GM21619 (cell line): ENCODE data around the gene DOCK4.

Source experiments
- ATAC-seq: cut with Tn5 transposase; IDR thresholded peaks from one replicate; pipeline ENCODE4 v1.9.1; 2021; ENCODE audit not compliant: unreplicated experiment

Gene DOCK4

DNA sequence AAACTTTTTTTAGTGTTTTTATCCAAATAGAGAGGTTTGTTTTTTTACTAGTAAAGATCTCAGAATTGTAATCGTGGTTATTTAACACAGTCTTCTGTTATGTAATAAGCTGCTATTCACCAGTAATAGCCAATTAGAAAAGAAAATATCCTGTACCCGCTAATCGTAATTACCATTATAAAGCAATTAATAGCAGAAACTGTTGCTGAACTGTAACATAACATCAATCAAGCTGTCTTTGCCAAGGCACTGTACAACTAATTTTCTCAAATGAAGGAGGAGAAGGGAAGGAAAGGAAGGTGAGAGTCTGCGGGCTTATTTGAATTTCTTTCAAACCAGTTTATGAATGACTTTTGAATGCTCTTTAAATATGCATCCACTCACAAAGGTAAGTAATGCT, 9.6 kb upstream of the DOCK4 start:
- ATAC-seq, result no peak

DNA sequence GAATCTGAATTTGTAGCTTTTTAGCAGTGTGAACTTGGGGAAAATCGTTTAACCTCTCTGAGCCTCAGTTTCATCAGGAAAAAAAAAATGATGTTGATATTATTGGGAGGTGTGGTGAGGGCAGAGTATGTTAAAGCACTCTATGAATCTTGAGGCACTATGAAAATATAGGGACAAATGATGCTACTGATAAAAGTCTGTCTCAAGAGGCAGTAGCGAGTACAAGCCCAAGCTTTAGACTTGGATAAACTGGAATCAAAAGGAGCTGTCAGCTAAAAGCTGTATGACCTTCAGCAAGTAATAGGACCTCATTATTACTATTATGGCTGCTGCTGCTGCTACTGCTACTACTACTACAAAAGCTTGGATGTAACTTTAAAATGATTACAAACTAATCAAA, 8.7 kb upstream of the DOCK4 start:
- ATAC-seq, result no peak

DNA sequence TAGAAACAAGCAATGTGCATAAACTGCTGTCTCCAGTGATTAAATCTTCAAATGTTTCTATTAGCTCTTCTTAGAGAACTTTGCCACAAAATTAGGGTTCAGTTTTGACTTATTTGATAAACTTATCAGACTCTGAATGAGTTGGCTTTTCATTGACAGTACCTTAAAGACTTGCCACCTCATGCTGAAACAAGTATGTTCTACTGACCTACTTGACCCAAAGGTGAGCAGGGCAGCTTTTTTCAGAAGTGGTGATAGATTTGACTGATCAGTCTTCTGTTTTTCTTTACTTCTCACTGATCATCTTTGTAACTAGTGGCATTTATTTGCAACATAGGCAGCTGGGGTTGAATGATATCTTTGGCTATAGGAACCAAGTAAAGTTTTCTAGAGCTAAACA, 8.1 kb upstream of the DOCK4 start:
- ATAC-seq, result no peak

DNA sequence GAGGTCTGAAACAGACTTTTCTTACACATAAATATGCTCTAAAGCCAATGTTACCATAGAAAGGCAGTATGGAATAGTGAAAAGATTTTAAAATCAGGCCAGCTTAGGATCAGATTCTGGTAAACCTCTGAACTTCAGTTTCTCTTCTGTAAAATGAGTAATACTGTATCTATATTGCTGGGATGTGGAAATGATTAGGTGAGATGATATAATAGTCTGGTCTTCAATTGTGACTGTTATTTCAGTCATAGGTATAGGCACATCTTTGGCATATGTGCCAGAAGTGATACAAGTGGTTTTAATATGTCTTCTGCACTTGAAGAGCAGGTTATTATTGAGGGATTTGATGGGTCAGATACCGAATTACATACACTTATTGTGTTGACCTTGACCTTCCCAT, 7.5 kb upstream of the DOCK4 start:
- ATAC-seq, result no peak

DNA sequence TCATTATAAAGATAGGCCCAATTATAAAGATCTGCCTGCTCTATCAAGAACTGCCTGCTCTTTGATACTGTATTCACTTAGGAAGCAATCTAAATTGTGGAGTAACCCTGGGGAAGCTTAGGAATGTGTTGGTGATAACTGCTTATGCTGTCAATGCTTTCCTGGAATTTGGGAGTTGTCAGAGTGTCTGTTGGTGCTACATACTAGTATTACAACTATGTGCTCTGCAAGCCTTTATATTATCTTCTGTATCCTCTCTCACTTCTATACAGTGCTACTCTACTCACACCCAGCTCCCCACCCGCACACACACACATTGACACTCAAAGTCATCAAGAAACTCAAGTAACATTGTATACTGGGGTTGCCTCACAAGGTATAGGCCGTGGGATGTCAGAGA, 6.4 kb upstream of the DOCK4 start:
- no peak for ATAC-seq

DNA sequence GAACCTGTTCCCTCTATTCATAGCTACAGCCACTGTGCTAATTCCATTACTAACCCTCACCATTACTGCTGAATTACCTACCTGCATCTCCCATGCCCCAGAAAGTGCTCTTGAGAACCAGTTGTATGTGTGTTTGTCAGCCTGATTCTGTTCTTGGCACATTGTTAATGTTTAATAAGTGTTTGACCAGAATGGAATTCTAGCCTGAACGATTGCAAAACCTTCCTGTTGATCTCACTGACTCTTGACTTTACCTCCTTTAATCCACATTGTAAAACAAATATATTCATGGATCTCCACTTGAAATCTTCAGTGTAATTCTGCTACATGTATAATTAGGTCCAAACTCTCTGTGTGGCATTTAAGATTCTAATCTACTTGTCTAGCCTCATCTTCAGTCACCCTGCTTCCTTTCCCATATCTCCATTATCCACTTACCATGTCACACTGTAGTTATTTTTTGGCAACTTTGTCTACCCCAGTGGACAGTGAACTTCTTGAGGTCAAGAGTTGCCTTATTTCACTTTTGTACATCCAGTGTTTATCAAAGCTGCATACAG, 5.2 kb upstream of the DOCK4 start:
- no peak for ATAC-seq

DNA sequence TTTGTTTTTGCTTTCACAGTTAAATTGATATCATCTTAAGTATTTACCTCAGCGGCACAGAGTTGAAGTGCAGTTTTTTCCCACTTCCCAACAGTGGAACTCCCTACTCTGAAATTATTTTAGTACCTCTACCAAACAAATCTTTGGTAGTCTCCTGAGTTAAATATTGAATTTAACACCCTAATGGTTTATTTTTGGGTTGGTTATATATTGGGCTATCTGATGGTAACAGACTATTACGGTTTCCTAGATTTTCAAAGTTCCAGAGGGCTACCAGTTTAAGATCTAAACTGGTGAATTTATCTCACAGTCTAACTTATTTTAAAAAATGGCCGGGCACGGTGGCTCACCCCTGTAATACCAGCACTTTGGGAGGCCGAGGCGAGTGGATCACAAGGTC, 1.6 kb upstream of the DOCK4 start:
- no peak for ATAC-seq

DNA sequence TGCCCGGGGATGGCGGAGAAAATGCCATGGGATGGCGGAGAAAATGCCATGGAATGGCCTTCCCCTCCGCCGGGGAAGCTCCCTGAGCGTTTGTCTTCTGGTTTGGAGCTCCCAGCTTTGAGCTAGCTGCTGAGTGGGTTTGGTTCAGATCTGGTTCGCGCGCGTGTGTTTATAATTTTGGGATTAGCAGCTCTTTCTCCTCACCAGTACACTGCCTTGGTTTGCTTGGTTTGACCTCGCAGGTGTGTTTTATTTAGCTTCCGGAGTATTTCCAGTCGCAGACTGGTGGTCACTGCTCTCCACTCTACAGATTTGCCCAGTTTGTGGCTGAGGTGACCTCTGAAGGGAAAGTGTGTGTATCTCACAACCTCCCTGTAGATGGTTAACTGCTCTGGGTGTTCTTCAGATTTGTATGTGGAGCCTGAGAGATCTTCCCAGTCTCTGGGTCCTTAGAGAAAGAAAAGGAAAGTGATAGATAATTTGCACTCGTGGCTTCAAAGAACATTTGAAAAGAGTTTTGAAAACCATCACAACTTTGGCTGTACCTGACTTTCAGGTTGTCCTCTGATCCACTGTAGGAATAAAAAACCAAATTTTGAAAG, 893 bp upstream of the DOCK4 start:
- ATAC-seq, result peak; percentile 2

DNA sequence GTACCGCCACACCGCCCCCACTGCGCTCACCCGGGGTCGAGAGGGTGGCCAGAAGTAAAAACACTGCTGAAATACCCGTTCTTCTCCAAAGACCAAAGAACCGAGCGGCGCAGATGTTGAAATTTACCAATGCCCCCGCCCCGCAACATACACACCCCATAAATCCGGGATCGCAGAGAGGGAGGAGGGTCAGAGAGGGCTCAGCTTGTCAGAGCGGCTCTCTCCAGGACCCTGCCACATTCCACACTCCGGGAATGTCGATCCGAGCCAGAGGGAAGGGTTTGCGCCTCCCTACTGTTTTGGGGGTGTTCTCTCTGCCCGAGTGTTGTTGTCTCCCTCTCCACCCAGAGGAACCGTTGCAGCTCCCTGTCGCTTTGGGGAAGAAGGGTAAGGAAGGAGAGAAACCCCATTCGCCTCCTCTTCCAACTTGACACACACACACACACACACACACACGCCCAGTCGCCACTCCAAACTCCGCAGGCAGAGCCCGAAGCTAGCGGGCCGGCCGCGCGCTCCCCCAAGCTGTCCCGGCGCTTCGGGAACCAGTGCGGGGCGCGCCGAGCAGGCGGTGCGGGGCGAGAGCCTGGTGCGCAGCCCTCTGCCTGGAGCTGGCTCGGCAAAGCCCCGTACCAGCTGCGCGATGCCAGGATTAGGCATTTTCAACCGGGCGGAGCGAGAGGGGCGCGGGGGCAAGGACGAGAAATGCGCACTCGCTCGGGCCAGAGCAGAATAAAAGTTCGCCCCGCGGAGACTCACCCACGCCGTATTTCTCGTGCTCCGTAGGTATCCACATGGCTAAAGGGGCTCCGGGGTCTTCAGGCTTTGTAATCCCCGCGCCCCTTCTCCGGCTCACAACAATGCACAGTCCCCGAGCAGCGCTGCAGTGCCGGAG, 609 bp downstream of the DOCK4 start:
- ATAC-seq, result peak; percentile 8

DNA sequence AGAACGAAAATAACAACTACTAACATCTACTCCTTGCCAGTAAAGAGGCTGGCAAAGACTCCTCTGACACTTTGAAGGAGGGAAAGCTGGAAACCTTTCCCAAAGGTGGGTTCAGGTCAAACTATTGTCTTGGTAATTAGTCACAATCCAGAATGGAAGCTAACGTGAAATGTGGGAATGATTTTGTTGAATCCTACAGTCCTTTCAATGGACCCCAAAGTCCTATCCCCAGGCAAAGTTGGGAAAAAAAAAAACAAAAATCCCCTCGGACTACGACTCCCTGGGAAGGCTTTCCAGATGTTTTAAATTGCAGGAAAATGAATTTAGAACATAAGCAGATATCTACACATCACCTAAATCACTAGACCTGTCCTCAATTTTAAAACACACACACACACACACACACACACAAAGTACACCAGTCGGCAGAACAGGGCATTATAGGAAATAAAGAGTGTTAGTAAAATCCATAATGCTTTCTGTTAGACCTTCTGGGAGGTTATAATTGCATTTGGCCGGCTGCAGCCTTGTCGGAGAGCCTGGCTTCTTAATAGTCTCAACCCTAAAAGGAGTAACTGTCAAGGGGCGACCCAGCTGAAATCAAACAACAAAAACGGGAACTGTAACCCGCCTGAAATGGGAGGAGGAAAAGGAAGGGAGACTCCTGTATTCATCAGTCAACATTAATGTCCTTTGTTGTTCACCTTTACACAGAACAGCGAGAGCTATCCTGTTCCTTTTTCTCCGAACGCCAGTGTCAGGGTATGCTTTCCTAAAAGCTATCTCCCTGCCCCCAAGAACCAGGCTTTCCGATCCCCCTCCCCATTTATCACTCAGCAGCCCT, 1.5 kb downstream of the DOCK4 start:
- no peak for ATAC-seq

DNA sequence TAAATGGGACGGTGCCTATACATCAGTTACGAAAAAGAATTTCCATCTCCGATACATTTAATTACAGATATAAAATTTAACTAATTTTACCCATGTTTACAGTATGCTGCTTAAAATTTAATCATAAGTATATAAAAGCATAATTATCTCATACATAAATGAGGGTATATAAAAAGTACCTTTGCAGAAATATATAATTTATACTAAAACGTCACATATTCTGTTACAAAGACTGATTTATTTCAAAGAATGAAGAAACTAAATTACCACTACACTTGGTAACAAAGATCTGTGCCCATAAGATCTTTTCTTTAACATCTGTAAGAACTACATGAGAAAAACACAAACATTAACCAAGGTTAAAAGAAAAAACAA, 2.8 kb downstream of the DOCK4 start:
- no peak for ATAC-seq

DNA sequence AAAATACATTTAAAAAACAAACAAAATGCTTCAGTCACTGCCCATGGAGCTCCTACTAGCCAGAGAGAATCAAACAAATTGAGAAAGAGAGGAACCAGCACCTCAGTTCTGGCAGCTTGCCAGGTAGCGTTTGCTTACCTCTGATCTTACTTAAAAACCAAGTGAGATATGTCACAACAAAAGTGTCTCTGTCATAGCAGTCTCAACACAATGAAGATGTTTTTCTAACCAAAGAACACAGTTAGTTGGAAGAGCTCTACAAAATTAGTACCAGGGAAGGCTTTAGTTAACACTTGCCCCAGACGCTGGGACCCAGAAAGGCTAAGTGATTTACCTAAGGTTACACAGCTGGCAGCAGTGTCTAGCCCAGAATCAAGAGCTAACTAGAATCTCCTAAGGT, 3.4 kb downstream of the DOCK4 start:
- ATAC-seq, result no peak

DNA sequence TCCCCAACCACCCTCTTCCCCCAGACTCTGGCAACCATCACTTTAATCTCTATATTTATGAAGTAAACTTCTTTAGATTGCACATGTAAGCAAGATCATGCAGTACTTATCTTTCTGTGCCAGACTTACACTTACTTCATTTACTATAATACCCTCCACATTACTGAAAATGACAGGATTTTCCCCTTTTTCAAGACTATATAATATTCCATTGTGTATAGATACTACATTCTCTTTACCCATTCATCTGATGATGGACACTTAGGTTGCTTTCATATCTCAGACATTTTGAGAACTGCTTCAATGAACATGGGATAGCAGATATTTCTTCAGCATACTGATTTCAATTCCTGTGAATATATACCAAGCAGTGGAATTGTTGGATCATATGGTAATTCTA, 4.4 kb downstream of the DOCK4 start:
- no peak for ATAC-seq

DNA sequence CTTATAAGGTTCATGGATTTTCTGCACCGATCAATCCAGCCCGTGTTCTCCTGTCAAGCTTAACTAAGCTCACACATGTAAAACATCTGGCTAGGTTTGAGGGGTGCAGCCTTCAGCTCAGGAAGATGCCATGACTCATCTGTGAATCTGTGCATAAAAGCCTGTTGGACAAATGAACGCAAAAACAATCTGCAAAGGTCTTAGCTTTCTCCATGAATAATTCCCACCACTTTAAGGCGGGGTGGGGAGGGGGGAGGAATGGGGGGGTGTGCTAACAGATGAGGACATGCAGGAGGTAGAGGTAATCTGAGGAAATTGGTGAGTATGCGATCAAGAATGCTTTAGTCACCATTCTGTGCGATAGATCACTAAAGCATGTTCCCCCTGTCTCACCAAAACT, 4.8 kb downstream of the DOCK4 start:
- ATAC-seq, result no peak

DNA sequence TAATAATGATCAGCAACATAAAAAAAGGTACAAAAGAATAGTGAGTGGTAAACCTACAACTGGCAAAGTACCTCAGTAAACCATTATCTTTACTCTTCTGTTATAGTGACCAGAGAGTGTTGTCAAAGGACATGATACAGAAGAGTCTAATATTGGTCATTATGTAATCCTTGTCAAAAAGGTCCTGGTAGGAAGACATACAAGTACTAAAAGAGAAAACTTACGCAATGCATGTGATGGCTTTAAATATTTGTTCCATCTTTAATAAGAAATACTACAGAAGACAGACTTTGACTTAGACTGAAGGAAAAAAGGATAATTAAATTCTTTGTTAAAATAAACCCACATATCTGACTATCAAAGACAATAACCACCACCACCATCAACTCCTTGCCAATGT, 6.5 kb downstream of the DOCK4 start:
- ATAC-seq, result no peak

DNA sequence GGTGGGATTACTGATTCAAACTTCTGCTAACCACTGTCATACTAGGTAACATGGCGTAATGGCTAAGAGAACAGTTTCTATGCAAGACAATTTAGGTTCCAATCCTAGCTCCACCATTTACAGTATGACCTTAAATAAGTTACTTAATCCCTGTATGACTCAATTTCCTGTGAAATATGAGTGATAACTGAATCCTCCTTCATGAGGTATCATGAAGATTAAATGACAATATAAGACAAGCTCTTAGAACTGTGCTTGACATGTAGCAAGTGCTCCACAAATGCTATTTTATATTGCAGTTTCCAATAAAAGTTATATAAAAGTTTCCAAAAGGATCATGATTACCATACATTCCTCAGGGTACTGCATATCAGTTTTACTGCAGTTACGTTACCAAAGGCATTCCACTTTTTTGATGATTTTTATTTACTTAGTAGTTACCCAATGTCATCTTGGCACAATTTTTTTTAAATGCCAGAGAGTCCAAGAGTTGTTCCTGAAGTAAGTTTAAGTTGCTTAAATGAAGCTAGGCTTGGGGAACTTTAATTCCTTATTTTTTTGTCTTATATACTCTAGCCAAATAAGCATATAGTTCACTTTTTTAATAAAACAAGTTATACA, 7.1 kb downstream of the DOCK4 start:
- ATAC-seq, result no peak

DNA sequence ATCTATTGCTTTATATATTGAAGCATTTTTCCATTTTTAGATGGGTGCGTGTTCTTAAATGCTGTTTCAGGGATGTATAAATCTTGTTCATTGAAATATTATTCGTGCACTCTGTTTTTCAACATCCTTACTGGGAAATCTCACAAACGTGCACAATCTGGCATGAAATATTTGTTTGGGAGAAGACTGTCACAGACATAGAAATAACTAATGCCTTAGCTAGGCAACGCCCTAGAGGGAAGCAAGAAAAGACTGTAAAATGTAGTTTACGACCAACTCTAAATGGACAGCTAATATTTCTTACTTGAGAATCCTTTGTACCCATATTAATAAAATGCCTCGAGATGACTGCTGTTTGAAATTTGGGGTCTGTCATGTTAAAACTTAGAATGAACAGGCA, 8.9 kb downstream of the DOCK4 start:
- no peak for ATAC-seq

DNA sequence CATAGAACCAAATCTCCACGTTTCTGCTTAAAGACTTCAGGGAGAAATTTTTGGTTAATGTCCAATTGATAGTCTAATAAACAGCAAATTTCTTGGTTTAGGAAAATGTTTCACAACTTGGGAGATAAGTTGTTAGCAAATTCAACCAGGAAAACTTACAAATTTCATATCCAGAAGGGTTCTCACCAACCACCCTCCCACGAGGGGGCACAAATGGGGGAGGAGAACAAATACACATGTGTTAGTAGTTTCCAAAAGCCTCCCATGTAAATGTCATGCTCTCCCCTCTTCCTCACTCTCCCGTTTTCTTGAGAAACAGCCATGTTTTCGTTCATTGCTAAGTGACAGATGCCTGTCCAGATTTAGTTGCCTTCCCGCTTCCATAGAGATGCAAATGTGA, 10.5 kb downstream of the DOCK4 start:
- no peak for ATAC-seq

DNA sequence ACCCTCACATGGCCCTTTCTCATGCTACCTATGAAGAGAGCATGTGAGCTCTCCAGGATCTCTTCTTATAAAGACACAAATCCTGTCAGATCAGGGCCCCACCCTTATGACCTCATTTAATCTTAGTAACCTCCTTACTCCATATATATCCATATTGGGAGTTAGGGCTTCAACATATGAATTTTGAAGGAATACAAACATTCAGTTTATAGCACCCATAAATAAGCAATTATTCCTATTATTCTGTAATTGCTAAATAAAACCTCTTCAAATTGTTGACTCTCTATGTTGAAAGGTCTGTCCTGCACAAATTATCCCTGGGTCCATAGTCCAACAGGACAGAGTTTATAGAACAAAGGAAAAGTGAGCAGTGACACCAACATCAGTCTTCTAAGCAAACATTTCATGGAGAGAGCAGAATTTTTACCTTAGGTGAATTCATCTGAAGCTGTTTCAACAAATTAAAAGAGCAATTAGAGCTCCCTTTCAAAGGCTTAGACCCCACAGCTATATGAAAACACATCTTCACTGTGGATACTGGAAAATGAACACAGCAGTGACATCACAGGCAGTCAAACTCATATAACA, 12.2 kb downstream of the DOCK4 start:
- ATAC-seq, result no peak

DNA sequence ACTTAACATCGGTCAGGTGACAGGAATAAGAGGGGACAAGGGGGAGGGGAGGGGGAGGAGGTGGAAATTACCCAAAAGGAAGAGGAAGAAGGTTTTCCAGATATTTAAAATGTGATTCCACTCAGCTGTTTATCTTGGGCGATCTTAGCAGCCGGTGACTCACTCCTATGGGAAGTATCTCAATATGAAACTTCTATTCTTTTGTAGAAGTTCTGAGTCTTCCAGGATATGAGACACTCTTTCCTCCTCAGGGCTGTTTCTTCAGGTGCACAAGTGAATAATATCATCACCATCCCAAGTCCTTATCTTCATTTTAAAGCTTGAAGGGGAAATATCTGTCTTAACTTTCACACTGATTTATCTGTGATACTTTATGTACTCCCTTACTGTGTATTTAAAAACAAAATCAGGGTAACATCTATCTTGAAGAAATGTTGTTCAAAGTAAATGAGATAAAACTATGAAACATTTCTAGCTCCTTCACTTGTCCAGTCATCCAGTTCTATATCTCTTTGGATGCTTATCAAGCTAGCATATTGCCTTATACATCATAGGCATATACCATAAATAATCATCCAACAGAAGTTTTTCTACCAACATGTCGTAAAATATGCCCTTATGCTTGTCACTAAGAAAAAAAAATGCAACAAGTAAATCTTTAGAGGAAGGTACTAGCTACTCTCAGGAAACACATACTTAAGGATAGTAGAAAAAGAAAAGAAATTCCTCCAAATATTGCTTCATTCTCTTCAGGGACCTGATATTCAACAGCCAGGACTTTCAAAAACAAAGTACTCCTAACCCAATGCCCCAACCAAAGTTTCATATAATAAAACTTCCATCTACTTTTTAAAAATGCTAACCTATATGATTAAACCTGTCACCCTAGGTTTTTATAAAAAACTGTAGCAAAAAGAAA, 13.7 kb downstream of the DOCK4 start:
- ATAC-seq, result no peak
